DMS153 treated with DMSO at 0.1 percent for 48 hours (cell line): ENCODE data around the gene SPATS2L.

Experiments
- DNase-seq: peaks from one replicate; lab custom pipeline; 2025; ENCODE audit not compliant: unreplicated experiment; lab: John Stamatoyannopoulos, UW

Gene SPATS2L

GRCh38 chr2:200306196-200306930 is at the start of gene SPATS2L:
Gene SPATS2L, plus strand, starts transcription at chr2:200306693. Its CDS starts 82,552 bp downstream, at chr2:200389245.
- no peak for DNase-seq

GRCh38 chr2:200257570-200257969 is 48.9 kb upstream of the SPATS2L start:
- DNase-seq, result no peak

GRCh38 chr2:200258081-200258480 is 48.4 kb upstream of the SPATS2L start:
- no peak for DNase-seq

- DNase-seq, result no peak
Measured at GRCh38 chr2:200258881-200259576, 47.5 kb upstream of the SPATS2L start.

GRCh38 chr2:200259577-200259957 is 46.9 kb upstream of the SPATS2L start:
- DNase-seq, result no peak

- no peak for DNase-seq
Measured at GRCh38 chr2:200262047-200262446, 44.4 kb upstream of the SPATS2L start.

GRCh38 chr2:200263279-200263678 is 43.2 kb upstream of the SPATS2L start:
- DNase-seq, result no peak

- no peak for DNase-seq
Measured at GRCh38 chr2:200264631-200265030, 41.9 kb upstream of the SPATS2L start.

- DNase-seq, result no peak
Measured at GRCh38 chr2:200266406-200266805, 40.1 kb upstream of the SPATS2L start.

GRCh38 chr2:200267350-200267749 is 39.1 kb upstream of the SPATS2L start:
- no peak for DNase-seq

- DNase-seq, result no peak
Measured at GRCh38 chr2:200270732-200271131, 35.8 kb upstream of the SPATS2L start.

GRCh38 chr2:200272320-200272719 is 34.2 kb upstream of the SPATS2L start:
- DNase-seq, result no peak

GRCh38 chr2:200274116-200275075 is 32.1 kb upstream of the SPATS2L start:
- no peak for DNase-seq

GRCh38 chr2:200275295-200276013 is 31.0 kb upstream of the SPATS2L start:
- no peak for DNase-seq

- no peak for DNase-seq
Measured at GRCh38 chr2:200276472-200276871, 30.0 kb upstream of the SPATS2L start.

- no peak for DNase-seq
Measured at GRCh38 chr2:200278694-200279316, 27.7 kb upstream of the SPATS2L start.

- no peak for DNase-seq
Measured at GRCh38 chr2:200279857-200280256, 26.6 kb upstream of the SPATS2L start.

GRCh38 chr2:200286578-200286977 is 19.9 kb upstream of the SPATS2L start:
- no peak for DNase-seq

GRCh38 chr2:200288670-200289429 is 17.6 kb upstream of the SPATS2L start:
- no peak for DNase-seq

GRCh38 chr2:200296118-200296517 is 10.4 kb upstream of the SPATS2L start:
- no peak for DNase-seq
